Right renal pelvis (tissue), 4 donors: ENCODE data around the gene PRDM8. TPM values are rescaled to one million over a fixed set of nuclear protein-coding genes. Genes with fewer than 3 reads are reported as not detected.
"Not testable (repeated sequence)": the region's sequence is repeated elsewhere in the genome, so short reads cannot be mapped to it uniquely, and the experiment has no call there.

Source experiments
- DNase-seq, 4 donors: peaks; one replicate each; pipeline ENCODE4 v3.0.0-alpha.2; 2013; ENCODE audit warnings: low read depth in 4 of 4, low spot score in 3 of 4, missing footprints in 1 of 4
- polyA plus RNA-seq, 4 donors: library from polyadenylated mRNA; unstranded; fragments of 120-200 nt; gene quantifications; one replicate each; pipeline ENCODE4 v1.2.1, GENCODE V29; 2013; ENCODE audit not compliant: insufficient read length in 4 of 4

Gene PRDM8
- polyA plus RNA-seq, 4 donors, result 1.4 to 2.6 (median 2.3) TPM

DNA sequence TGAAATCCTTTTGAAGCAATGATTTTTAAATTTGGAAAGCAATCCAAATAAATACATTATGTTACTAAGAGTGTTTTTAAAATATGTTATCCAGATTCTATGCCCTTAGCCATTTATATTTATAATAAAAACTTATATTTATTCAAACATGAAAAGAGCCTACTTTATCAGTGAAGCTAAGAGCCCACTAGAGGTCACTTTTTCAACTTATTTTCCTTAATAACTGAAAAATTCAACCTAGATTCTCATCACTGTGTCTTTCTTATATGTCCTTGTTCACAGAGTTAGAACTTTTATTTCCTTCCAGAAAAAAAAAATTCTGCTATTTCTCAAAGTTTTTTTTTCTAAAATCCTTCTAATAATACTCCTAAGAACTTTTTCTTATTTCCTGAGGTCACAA is 23.9 kb downstream of the PRDM8 start:
- DNase-seq, result no peak

DNA sequence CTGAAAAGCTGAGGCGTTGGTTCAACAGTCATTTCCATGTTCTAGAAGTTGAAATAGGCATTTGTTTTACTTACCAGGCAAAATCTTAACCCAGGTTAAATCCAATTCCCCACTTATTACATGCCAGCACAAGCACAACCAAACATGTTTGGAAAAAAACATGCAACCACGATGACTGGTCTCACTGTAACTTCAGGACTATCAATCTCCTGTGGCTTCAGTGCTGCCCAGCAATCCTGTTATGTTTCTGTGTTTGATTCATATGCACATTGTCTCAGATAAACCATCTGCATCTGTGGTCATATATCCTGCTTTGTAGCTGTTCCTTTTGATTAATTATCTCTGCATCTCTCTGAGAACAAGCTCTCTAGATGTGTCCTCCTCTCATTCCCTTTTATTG is 28.3 kb downstream of the PRDM8 start:
- no peak for DNase-seq

DNA sequence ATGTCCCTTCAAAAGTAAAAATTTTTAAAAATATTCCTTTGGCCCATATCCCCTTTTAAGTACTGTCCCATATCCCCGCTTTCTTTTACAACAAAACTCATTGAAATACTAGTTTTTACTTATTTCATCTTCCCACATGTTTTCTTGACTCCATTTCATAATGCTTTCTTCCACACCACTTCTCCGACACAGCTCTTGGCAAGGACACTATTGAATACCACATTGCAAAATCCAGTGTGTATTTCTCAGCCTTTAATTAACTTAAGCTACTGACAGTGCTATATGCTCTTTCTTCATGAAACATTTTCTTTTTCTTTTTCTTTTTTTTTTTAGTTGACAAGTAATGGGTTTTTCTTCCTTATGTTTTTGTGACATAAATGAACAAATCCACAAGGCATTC is 28.8 kb downstream of the PRDM8 start:
- DNase-seq, result no peak

- DNase-seq, result no peak
Observed at GRCh38 chr4:80228460-80228859, 31.2 kb downstream of the PRDM8 start.

DNA sequence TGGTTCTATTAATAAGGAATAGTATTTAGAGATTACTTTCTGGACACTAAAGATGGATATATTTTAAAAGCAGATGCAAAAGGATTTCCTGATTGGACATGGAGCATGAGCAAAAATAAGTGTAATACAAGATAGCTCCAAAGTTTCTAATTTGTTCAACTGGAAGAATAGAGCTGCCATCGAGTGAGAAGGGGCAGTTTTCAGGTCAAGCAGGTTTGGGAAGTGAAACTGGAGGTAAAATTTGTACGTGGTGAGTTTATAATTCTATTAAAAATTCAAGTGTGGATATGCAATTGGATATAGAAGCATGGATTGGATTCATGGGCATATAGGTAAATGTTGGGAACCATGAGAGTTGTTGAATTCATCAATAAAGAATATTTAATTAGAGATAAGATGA is 31.8 kb downstream of the PRDM8 start:
- DNase-seq, result no peak

GRCh38 chr4:80229590-80229989 is 32.3 kb downstream of the PRDM8 start:
- no peak for DNase-seq

- DNase-seq, result no peak
Observed at GRCh38 chr4:80231180-80231579, 33.9 kb downstream of the PRDM8 start.

GRCh38 chr4:80232707-80233370 is 35.5 kb downstream of the PRDM8 start:
- no peak for DNase-seq

DNA sequence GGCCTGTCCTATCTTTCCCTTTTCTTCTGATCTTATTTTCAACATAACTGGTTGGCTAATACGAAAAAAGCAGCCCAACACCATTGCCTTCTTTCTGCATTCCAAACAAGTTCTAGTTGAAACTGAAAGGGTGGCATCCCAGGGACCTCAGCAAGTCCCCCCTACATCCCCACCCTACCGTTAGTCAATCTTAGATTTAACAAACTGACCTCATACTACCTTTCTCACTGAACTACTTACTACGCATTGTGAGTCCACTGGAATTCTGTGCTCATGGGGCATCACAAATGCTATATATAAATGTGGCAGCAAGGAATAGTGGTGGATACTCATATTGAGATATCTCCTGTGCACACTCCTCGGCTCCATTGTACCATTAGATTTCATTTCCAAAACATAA is 36.1 kb downstream of the PRDM8 start:
- no peak for DNase-seq

DNA sequence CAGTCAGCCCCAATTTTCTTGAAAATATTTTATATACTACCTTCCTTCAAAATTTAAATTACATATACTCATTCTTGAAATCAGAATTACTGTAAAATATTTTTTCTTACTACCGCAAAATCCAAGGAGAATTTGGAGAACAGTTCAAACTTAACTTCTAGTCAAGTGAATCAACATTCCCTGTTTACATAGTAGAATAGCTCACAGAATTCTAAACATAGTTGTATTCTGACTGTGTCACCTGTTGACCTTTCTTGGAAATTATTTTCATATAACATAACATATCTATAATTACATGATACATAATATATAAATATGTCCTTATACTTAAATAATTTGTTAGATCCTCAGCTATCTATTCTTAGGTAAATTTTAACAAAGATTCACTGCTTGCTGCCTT is 38.1 kb downstream of the PRDM8 start:
- DNase-seq, result no peak

GRCh38 chr4:80237992-80238391 is 40.7 kb downstream of the PRDM8 start:
- DNase-seq, result no peak

GRCh38 chr4:80239480-80240150 is 42.3 kb downstream of the PRDM8 start:
- no peak for DNase-seq

- no peak for DNase-seq
Observed at GRCh38 chr4:80240976-80241375, 43.7 kb downstream of the PRDM8 start.

- no peak for DNase-seq
Observed at GRCh38 chr4:80243274-80244018, 46.1 kb downstream of the PRDM8 start.

- not testable (repeated sequence) for DNase-seq
Observed at GRCh38 chr4:80247484-80247883, 50.2 kb downstream of the PRDM8 start.

DNA sequence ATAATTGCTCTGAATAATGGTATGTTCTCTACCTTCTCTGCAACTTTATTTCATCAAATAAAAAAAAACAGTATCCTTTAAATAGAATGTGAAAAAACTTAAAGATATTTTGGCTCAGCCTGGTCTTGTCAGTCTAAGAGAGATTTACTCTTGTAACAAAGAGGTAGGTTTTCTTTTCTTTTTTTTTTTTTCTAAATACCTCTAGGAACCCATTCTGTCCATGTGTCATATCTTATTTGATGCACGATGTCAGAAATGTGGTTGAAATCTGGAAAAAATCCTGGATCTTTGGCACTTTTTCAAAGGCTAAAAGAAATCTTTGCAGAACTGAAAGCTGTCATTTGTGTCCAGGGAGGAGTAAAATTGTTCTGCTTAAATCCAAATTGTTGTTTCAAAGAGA is 51.8 kb downstream of the PRDM8 start:
- DNase-seq, result no peak

DNA sequence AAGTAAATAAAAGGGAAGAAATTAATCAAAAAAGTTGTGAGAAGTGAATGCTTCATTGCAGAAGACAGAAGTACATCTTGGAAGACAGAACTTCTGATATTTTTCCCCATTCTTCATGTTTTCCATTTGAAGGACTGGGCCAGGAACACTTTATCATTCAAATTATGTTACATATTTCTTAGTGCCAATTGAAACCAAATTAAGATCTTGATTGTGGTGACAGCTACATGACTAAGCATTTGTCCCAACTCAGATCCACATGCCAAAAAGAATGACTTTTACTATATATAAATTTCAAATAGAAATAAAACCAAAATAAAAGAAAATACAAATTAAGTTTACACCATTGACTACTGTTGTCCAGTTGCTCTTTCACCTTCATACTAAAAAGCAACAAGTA is 55.1 kb downstream of the PRDM8 start:
- no peak for DNase-seq

GRCh38 chr4:80252953-80253352 is 55.6 kb downstream of the PRDM8 start:
- no peak for DNase-seq

DNA sequence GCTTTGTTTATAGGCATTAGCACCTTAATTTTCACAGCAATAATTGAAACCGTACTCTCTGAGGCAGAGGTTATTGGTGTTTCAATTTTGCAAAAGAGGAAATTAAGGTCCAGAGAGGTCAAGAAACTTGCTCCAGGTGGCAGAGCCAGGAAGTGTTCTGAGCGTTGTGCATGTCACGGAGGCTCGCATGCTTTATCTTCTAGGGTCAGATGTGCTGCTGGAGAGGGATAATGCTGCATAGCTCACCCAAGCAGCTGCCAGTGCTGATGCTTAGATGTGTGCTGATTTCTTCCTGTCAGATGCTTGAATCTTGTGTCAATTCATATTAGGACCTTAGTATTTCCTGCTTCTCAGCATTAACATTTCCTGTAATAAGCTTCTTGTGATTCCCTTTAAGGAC is 56.2 kb downstream of the PRDM8 start:
- no peak for DNase-seq
